Neural progenitor cell (in vitro differentiated cells): Measurements from ENCODE around the gene ZNF710. TPM values are rescaled to one million over a fixed set of nuclear protein-coding genes. Genes with fewer than 3 reads are reported as not detected.
"Not testable (repeated sequence)": the region's sequence is repeated elsewhere in the genome, so short reads cannot be mapped to it uniquely, and the experiment has no call there.

ENCODE experiments used
- DNase-seq: peaks from one replicate; pipeline ENCODE4 v3.0.0-alpha.2; 2016; ENCODE audit warnings: low spot score
- H2AFZ ChIP-seq: fragments of 200-600 bp; sonication (generic); replicated peaks from 2 replicates; pipeline ENCODE4 v1.6.1; 2016; ENCODE audit warnings: antibody characterized with exemption
- H3F3A ChIP-seq: fragments of 200-600 bp; sonication (generic); 2 replicates; pipeline ENCODE4 v1.6.1; 2016; ENCODE audit warnings: antibody characterized with exemption, low read depth
- H3K27ac ChIP-seq: fragments of 200-600 bp; sonication (generic); 2 replicates; pipeline ENCODE4 v1.5.1; 2016; ENCODE audit warnings: mild to moderate bottlenecking
- H3K27me3 ChIP-seq: fragments of 200-600 bp; sonication (generic); 2 replicates; pipeline ENCODE4 v1.6.1; 2016; ENCODE audit warnings: mild to moderate bottlenecking, moderate library complexity
- H3K36me3 ChIP-seq: fragments of 200-600 bp; sonication (generic); 2 replicates; pipeline ENCODE4 v1.5.1; 2016
- H3K4me1 ChIP-seq: fragments of 200-600 bp; sonication (generic); 2 replicates; pipeline ENCODE4 v1.6.1; 2016; ENCODE audit warnings: mixed run types
- H3K4me2 ChIP-seq: fragments of 200-600 bp; sonication (generic); 2 replicates; pipeline ENCODE4 v1.6.1; 2016
- H3K4me3 ChIP-seq: fragments of 200-600 bp; sonication (generic); 2 replicates; pipeline ENCODE4 v1.5.1; 2016
- H3K79me2 ChIP-seq: fragments of 200-600 bp; sonication (generic); 2 replicates; pipeline ENCODE4 v1.6.1; 2016; ENCODE audit warnings: low read depth
- H3K9ac ChIP-seq: fragments of 200-600 bp; sonication (generic); 2 replicates; pipeline ENCODE4 v1.6.1; 2016
- H3K9me3 ChIP-seq: fragments of 200-600 bp; sonication (generic); 2 replicates; pipeline ENCODE4 v1.5.1; 2016; ENCODE audit warnings: low read depth
- H4K20me1 ChIP-seq: fragments of 200-600 bp; sonication (generic); 2 replicates; pipeline ENCODE4 v1.6.1; 2016; ENCODE audit warnings: low read depth
- H3K27ac Mint-ChIP-seq: 3 replicates; pipeline ENCODE4 v1.8.0; 2021; ENCODE audit warnings: mixed read lengths
- H3K27me3 Mint-ChIP-seq: 2 replicates; pipeline ENCODE4 v1.8.0; 2022; ENCODE audit warnings: low read depth, mild to moderate bottlenecking, inconsistent platforms, moderate library complexity, mixed read lengths; ENCODE audit not compliant: insufficient read depth
- H3K36me3 Mint-ChIP-seq: 3 replicates; pipeline ENCODE4 v1.8.0; 2021; ENCODE audit warnings: mixed read lengths
- H3K4me1 Mint-ChIP-seq: 3 replicates; pipeline ENCODE4 v1.8.0; 2021; ENCODE audit warnings: mixed read lengths
- H3K4me3 Mint-ChIP-seq: 3 replicates; pipeline ENCODE4 v1.8.0; 2021; ENCODE audit warnings: mild to moderate bottlenecking, moderate library complexity, mixed read lengths
- H3K9me3 Mint-ChIP-seq: 3 replicates; pipeline ENCODE4 v1.8.0; 2020; ENCODE audit warnings: mixed read lengths
- CTCF ChIP-seq: fragments of 200-600 bp; sonication (generic); IDR thresholded peaks from 2 replicates; pipeline ENCODE4 v1.5.1; 2017; ENCODE audit warnings: antibody characterized with exemption, mild to moderate bottlenecking
- EZH2 ChIP-seq: fragments of 200-600 bp; sonication (generic); IDR thresholded peaks from 2 replicates; pipeline ENCODE4 v1.6.1; 2017; ENCODE audit warnings: antibody characterized with exemption, mild to moderate bottlenecking, moderate library complexity
- EZH2phosphoT487 ChIP-seq: fragments of 200-600 bp; sonication (generic); IDR thresholded peaks from 2 replicates; pipeline ENCODE4 v1.6.1; 2017; ENCODE audit warnings: antibody characterized with exemption
- total RNA-seq: library from RNA; depleted of rRNA; stranded (reverse); fragments of >200 nt; gene quantifications from 2 replicates; pipeline ENCODE4 v1.2.3, GENCODE V29; 2015; ENCODE audit warnings: low replicate concordance

ZNF710 gene
- total RNA-seq, 1 donor from 2014 or later, result 14.9 TPM

DNA sequence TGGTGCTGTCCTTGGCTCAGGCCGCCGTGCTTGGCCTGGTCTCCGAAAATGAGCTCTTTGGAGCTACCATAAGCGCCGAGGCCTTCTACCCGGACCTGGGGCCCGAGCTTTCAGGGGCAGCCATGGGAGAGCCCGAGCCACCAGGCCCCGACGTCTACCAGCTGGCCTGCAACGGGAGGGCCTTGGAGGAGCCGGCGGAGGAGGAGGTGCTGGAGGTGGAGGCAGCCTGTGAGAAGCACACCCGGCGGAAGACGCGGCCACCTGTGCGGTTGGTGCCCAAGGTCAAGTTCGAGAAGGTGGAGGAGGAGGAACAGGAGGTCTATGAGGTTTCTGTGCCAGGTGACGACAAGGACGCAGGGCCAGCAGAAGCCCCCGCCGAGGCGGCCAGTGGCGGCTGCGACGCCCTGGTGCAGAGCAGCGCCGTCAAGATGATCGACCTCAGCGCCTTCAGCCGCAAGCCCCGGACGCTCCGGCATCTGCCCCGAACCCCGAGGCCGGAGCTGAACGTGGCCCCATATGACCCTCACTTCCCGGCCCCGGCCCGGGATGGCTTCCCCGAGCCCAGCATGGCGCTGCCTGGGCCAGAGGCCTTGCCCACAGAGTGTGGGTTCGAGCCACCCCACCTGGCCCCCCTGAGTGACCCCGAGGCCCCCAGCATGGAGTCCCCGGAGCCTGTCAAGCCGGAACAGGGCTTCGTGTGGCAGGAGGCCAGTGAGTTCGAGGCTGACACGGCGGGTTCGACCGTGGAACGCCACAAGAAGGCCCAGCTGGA is 66.2 kb downstream of the ZNF710 start:
- Histone ChIP-seq H3F3A (peaks cover 7% of the 10 kb centered on the region), H3K79me2 (peaks cover 17% of the 10 kb centered on the region), H2AFZ (no peak overlapping the region), H3K27me3 (no peaks in the 10 kb centered on the region), H3K4me2 (no peak overlapping the region), H3K4me3 (no peak overlapping the region), H3K4me1 (peaks cover 20% of the 10 kb centered on the region), H4K20me1 (peaks cover 30% of the 10 kb centered on the region), H3K9ac (no peak overlapping the region), H3K36me3 (no peaks in the 10 kb centered on the region), H3K9me3 (no peaks in the 10 kb centered on the region), H3K27ac (no peak overlapping the region)
- Mint-ChIP-seq H3K9me3 (no peaks in the 10 kb centered on the region), H3K27ac (no peak overlapping the region), H3K4me1 (peaks cover 24% of the 10 kb centered on the region), H3K36me3 (peaks cover 3% of the 10 kb centered on the region), H3K4me3 (no peak overlapping the region), H3K27me3 (peaks cover 5% of the 10 kb centered on the region)
- no peak for DNase-seq
- TF ChIP-seq EZH2phosphoT487 (no peak), CTCF (no peak), EZH2 (no peak)

GRCh38 chr15:90067953-90068606 is 67.0 kb downstream of the ZNF710 start:
- TF ChIP-seq EZH2phosphoT487, result no peak
- no peak for TF ChIP-seq CTCF
- TF ChIP-seq EZH2, result no peak
- peaks cover 17% of the 10 kb centered on the region for H3K4me1 Mint-ChIP-seq
- H3K4me3 Mint-ChIP-seq, result no peak overlapping the region
- H3K36me3 Mint-ChIP-seq, result peaks cover 3% of the 10 kb centered on the region
- no peak overlapping the region for H3K27ac Mint-ChIP-seq
- no peak for DNase-seq
- Histone ChIP-seq H3K36me3 (no peaks in the 10 kb centered on the region), H3K27ac (no peak overlapping the region), H4K20me1 (peaks cover 32% of the 10 kb centered on the region), H3K4me2 (no peak overlapping the region), H3K27me3 (no peaks in the 10 kb centered on the region), H3K4me3 (no peak overlapping the region), H3F3A (peaks cover under 1% of the 10 kb centered on the region), H3K9ac (no peak overlapping the region), H2AFZ (no peak overlapping the region), H3K9me3 (no peaks in the 10 kb centered on the region), H3K79me2 (peaks cover 17% of the 10 kb centered on the region), H3K4me1 (peaks cover 13% of the 10 kb centered on the region)
- peaks cover 5% of the 10 kb centered on the region for H3K27me3 Mint-ChIP-seq
- H3K9me3 Mint-ChIP-seq, result no peaks in the 10 kb centered on the region

DNA sequence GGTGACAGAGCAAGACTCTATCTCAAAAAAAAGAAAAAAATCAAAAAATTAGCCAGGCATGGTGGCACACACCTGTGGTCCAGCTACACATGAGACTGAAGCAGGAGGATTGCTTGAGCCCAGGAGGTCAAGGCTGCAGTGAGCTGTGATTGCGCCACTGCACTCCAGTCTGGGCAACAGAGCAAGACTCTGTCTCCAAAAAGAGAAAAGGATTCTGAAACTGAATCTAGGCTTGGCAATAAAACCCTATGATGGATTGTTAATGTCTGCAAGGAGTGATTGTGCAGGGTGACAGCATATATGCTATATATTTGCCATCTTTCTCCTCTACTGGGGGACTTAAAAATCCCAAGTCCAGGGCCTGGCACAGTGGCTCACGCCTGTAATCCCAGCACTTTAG is 69.5 kb downstream of the ZNF710 start:
- not testable (repeated sequence) for H3K36me3 Mint-ChIP-seq, H3K9ac ChIP-seq, H3K9me3 Mint-ChIP-seq, H3K4me1 ChIP-seq, H3K4me3 Mint-ChIP-seq, H3K27me3 ChIP-seq, H3K27me3 Mint-ChIP-seq, H3K36me3 ChIP-seq, H2AFZ ChIP-seq, H3K27ac ChIP-seq, H3K4me1 Mint-ChIP-seq, DNase-seq, H3K27ac Mint-ChIP-seq, H3K4me2 ChIP-seq, H3K4me3 ChIP-seq, H3K9me3 ChIP-seq, H3K79me2 ChIP-seq
- Histone ChIP-seq H4K20me1 (peaks cover 27% of the 10 kb centered on the region), H3F3A (peaks cover 14% of the 10 kb centered on the region)
